ENCODE measurements around the gene TSPAN32.

The TSPAN32 gene

DNA sequence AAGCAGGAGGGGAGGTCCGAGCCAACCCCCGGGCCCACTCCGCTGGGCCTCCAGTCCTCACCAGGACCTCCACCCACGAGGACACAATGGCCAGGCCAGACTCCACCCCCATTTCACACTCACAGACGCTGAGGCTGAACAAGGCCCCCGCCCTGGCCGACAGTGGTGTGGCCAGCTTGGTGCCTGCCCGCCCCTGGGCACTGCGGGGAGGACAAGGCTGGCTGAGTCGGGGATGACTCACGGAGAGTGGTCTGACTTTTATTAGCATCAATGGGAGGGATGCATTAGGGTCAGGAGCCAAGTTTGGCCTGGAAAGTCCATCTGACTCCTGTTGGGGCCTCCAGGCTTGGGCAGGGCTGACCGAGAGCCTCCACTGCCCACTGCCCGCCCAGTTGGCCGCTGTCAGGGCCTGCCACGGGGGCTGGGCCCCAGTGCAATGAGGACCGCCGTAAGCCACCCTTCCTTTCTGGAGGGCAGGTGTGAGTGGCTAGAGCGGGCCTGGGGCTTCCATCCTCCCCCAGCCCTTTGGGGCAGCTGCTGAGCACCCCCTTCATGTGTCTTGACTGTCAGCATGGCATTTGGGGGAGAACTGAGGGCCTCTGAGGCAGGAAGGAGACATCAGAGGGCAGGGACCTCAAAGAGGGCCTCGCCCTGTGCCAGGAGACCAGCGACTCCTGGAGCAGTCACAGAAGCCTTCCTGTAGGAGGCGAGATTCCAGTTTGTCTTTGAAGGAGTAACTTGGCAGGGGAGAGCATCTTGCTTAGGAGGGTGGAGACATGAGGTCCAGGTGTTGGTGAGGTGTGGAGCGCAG lies 10.6 kb downstream of the TSPAN32 start:
- no peak for FAIRE-seq
- TF ChIP-seq PAX5 (IDR thresholded peaks at IDR 0.05; ENCODE audit: insufficient read depth, low read length, severe bottlenecking): no peak
- no peak for TF ChIP-seq POLR2AphosphoS5 (IDR thresholded peaks at IDR 0.05; ENCODE audit: low read depth, low read length)
- TF ChIP-seq POLR2A (IDR thresholded peaks at IDR 0.05; ENCODE audit: low read depth, low read length): no peak
- TF ChIP-seq TAF1 (IDR thresholded peaks at IDR 0.05; ENCODE audit: low read depth, low read length): no peak
- TF ChIP-seq POU2F2 (IDR thresholded peaks at IDR 0.05; ENCODE audit: low read depth, low read length): no peak
- no peak for TF ChIP-seq SPI1 (IDR thresholded peaks at IDR 0.05; ENCODE audit: low read depth, low read length)
- no peak for DNase-seq (ENCODE audit: insufficient read length, low spot score)

DNA sequence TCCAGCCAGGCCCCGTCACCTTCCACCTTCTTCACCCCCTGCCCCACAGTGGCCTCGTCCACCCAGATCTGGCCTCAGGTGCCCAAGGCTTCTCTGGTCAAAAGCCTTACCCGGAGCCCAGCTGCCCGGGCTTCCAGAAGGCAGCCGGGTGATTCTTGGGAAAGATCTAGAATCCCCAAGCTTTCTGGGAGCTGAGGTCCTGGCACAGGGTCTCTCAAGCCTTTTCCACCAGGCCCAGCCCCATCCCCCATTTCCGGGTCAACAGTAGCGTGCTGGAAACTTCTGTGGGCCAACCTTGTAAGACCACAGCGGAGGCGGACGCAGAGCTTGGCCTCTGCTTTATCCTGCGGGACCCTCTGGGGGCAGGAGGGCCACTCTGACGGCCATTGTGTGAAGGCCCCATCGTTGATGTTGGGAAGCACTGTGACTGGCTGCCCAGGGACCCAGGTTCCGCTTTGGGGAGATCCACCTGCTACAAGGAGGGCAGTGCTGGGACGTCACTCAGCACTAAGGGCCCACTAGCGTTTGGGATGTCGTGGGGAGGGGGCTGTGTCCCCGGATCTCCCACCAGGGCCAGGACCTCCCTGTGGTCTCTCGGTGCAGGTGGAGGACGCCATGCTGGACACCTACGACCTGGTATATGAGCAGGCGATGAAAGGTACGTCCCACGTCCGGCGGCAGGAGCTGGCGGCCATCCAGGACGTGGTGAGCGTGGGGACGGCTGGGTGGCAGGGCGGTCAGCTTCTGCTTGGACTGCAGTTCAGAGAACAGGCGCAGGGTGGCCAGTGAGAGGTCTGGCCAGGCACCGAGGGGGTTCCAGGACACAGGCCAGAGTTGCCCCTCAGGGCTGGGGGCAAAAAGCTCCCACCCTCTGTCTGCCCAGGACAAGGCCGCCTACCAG lies 11.5 kb downstream of the TSPAN32 start:
- no peak for TF ChIP-seq TAF1 (IDR thresholded peaks at IDR 0.05; ENCODE audit: low read depth, low read length)
- TF ChIP-seq SPI1 (IDR thresholded peaks at IDR 0.05; ENCODE audit: low read depth, low read length): no peak
- TF ChIP-seq POU2F2 (IDR thresholded peaks at IDR 0.05; ENCODE audit: low read depth, low read length): no peak
- DNase-seq (ENCODE audit: insufficient read length, low spot score) (no peak), FAIRE-seq (no peak)

DNA sequence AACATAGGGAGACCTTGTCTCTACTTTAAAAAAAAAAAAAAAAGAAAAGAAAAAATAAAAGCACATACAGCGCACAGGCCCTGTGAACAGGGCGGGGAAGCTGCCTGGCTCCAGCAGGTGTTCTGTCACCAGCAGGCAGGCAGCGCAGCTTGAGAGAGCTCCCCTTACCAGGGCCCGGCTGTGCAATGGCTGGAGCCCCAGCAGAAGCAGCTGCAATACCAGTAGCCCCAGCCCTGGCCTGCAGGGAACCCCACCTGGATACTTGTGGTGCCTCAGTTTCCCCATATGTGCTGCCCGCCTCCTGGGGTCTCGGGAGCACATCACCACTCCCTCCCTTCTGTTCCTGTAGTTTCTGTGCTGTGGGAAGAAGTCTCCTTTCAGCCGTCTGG lies 12.3 kb downstream of the TSPAN32 start:
- TF ChIP-seq POLR2AphosphoS5 (IDR thresholded peaks at IDR 0.05; ENCODE audit: low read depth, low read length) (no peak), POLR2A (IDR thresholded peaks at IDR 0.05; ENCODE audit: low read depth, low read length) (no peak)
- DNase-seq (ENCODE audit: insufficient read length, low spot score): no peak
- no peak for FAIRE-seq

DNA sequence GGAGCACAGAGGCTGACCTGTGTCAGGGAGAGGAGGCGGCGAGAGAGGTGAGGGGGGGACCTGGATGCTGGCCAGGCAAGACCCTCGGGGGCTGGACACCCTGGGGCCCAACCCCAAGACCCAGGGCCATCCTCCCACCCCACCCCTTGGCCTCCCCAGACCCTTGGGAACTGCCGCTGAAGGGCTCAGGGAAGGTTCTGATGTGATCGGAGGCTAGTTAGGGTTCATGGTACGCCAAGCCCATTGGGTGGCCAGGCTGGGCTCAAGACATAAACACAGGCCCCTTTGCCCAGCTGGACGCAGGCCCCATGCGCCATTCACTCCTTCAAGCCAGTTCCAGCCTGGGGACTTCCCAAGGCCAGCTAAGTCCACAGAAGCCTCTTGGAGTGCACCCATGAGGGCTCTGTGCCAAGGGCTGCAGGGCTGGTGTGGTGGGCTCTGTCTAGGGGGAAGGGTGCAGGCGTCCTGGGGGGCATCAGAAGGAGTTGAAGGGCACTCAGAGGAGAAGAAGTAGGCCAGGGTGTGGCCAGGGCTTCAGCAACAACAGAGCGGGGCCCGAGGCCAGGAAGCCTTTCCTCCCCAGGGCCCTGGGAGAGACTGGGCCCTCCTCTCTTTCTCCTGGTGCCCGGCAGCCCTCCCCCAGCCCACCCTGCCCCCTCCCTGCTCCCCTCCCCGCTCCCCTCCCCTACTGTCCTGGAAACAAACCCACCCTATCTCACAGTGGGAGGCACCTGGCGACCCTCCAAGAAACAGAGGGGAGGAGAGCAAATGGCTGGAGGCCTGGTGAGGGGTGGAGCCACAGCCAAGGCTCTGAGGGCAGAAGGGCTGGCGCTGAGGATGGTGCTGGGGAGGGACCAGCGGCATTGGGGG lies 12.9 kb downstream of the TSPAN32 start:
- FAIRE-seq (no peak), DNase-seq (ENCODE audit: insufficient read length, low spot score) (no peak)
- TF ChIP-seq TAF1 (IDR thresholded peaks at IDR 0.05; ENCODE audit: low read depth, low read length) (no peak), POLR2AphosphoS5 (IDR thresholded peaks at IDR 0.05; ENCODE audit: low read depth, low read length) (no peak), SPI1 (IDR thresholded peaks at IDR 0.05; ENCODE audit: low read depth, low read length) (no peak), POU2F2 (IDR thresholded peaks at IDR 0.05; ENCODE audit: low read depth, low read length) (no peak), PAX5 (IDR thresholded peaks at IDR 0.05; ENCODE audit: insufficient read depth, low read length, severe bottlenecking) (no peak), POLR2A (IDR thresholded peaks at IDR 0.05; ENCODE audit: low read depth, low read length) (no peak)

DNA sequence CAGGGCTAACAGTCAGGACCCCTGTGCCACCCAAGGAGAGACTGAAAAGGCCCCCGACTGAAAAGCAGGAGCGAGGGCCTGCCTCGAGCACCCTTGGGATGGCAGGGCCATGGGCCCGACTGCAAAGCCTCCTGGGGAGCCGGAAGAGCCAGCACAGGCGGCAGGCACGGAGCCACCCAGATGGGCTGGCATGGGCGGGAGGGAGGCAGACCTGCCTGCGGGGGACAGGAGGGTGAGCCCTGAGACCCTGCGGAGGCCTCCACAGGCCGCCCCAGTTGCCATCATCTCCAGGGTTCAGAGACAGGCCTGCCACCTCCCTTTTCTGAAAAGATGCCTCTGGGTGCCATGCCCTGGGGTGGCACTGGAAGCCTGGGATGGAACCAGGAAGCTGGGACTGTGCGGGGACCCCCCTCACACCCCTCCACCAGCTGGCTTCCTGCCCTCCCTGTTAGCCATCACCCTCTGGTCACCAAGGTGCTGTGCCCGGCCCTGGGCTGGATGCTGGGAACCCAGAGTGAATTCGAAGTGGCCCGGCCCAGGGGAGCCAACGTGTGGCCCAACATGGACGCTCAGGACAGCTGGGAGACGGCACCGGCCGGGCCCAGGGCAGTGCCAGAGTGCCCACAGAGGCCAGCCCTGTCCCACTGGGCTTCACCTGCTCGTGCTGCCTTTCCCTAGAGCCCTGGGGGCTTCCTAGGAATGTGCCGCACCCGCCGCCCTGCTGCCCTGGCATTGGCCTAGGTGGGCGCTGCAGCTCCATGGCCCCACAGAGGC lies 13.8 kb downstream of the TSPAN32 start:
- FAIRE-seq (no peak), DNase-seq (ENCODE audit: insufficient read length, low spot score) (no peak)
- no peak for TF ChIP-seq PAX5 (IDR thresholded peaks at IDR 0.05; ENCODE audit: insufficient read depth, low read length, severe bottlenecking)
- TF ChIP-seq SPI1 (IDR thresholded peaks at IDR 0.05; ENCODE audit: low read depth, low read length): no peak
- TF ChIP-seq TAF1 (IDR thresholded peaks at IDR 0.05; ENCODE audit: low read depth, low read length): no peak

DNA sequence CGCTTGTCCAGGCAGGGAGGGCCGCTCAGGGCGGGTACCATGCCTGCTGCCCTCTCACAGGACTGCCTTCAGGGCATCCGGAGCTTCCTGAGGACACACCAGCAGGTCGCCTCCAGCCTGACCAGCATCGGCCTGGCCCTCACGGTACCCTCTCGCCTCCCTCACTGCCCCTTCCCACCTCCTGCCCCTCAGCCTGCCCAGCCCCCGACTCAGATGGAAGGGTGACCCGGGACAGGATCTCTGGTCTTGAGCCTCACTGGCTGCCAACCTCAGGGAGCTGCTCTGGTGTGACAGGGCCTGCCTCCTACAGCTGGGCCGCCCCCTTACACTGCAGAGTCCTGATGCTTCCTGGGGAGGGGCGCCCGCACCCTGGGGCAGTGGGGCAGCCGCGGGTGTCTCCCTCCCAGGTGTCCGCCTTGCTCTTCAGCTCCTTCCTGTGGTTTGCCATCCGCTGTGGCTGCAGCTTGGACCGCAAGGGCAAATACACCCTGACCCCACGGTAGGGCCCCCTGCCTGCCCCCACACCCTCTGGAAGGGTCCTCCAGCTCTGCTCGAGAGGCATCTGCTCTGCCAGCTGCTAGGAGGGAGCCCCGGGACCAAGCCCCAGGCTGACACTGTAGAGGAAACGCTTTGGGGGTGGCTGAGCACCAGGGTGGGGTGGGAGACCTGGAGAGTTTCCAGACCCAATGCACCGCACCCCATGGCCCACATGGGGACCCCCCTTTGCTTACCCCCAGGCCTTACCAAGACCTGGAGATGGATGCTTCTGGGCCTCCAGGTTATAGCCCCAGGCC lies 14.6 kb downstream of the TSPAN32 start:
- TF ChIP-seq PAX5 (IDR thresholded peaks at IDR 0.05; ENCODE audit: insufficient read depth, low read length, severe bottlenecking): no peak
- TF ChIP-seq POU2F2 (IDR thresholded peaks at IDR 0.05; ENCODE audit: low read depth, low read length): no peak
- no peak for TF ChIP-seq POLR2AphosphoS5 (IDR thresholded peaks at IDR 0.05; ENCODE audit: low read depth, low read length)
- TF ChIP-seq SPI1 (IDR thresholded peaks at IDR 0.05; ENCODE audit: low read depth, low read length): no peak
- TF ChIP-seq POLR2A (IDR thresholded peaks at IDR 0.05; ENCODE audit: low read depth, low read length): no peak
- no peak for TF ChIP-seq TAF1 (IDR thresholded peaks at IDR 0.05; ENCODE audit: low read depth, low read length)
- DNase-seq (ENCODE audit: insufficient read length, low spot score): no peak
- no peak for FAIRE-seq

DNA sequence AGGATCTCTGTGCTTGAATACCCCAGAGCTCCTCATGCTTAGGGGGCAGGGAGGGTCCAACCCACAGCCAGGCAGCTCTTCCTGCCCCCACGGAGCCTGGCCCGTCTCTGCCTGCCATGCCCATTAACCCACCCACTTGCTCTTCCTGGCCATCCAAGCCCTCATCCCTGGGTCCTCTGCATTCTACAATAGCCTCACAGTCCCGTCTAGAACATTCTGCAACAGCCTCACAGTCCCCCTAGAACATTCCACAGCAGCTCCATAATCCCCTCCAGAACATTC lies 15.1 kb downstream of the TSPAN32 start:
- no peak for FAIRE-seq
- no peak for TF ChIP-seq POLR2A (IDR thresholded peaks at IDR 0.05; ENCODE audit: low read depth, low read length)
- no peak for TF ChIP-seq POLR2AphosphoS5 (IDR thresholded peaks at IDR 0.05; ENCODE audit: low read depth, low read length)
- TF ChIP-seq SPI1 (IDR thresholded peaks at IDR 0.05; ENCODE audit: low read depth, low read length): no peak
- no peak for TF ChIP-seq PAX5 (IDR thresholded peaks at IDR 0.05; ENCODE audit: insufficient read depth, low read length, severe bottlenecking)
- no peak for TF ChIP-seq POU2F2 (IDR thresholded peaks at IDR 0.05; ENCODE audit: low read depth, low read length)
- TF ChIP-seq TAF1 (IDR thresholded peaks at IDR 0.05; ENCODE audit: low read depth, low read length): no peak

DNA sequence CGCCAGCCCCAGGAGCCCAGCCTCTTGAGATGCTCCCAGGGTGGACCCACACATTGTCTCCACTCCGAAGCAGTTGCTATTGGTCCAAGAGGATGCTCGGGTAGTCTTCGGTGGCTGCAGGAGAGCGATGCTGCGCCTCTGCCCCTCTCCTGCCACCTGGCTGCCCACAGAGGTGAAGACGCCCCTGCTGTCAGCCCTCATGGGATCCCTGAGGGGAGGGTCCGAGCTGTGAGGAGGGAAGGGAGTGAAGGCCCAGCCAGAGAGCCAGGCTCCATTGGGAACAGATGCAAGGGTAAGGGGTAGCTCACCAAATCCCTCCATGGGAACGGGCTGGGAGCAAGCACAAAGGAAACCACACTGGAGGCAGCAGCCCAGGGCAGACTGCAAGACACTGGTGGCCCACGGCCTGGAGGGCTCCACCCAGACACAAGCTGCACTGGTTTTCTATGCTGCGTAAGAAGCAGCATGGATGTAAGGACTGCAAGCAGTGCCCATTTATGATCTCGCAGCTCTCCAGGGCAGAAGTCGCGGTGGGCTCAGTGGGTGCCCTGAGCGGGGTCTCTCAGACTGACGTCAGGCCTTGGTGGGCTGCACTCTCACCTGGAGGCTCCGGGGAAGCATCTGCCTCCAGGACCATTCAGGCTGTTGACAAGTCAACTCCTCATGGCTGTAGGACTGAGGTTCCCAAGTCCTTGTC lies 15.7 kb downstream of the TSPAN32 start:
- FAIRE-seq (no peak), DNase-seq (ENCODE audit: insufficient read length, low spot score) (no peak)
- TF ChIP-seq SPI1 (IDR thresholded peaks at IDR 0.05; ENCODE audit: low read depth, low read length) (no peak), TAF1 (IDR thresholded peaks at IDR 0.05; ENCODE audit: low read depth, low read length) (no peak), PAX5 (IDR thresholded peaks at IDR 0.05; ENCODE audit: insufficient read depth, low read length, severe bottlenecking) (no peak), POLR2AphosphoS5 (IDR thresholded peaks at IDR 0.05; ENCODE audit: low read depth, low read length) (no peak)

More for the DNA sequence above, 15.1 kb downstream of the TSPAN32 start:
- no peak for DNase-seq (ENCODE audit: insufficient read length, low spot score)
